Measurements from ENCODE around the gene CLIC4. TPM values are rescaled to one million over a fixed set of nuclear protein-coding genes. Genes with fewer than 3 reads are reported as not detected.

The CLIC4 gene
- total and polyA plus RNA-seq, 9 of the 15 experiments (the other 6 are each of a cell fraction or from before 2014, with no cell fraction given) = 16.0 to 67.5 (median 38.4) TPM

DNA sequence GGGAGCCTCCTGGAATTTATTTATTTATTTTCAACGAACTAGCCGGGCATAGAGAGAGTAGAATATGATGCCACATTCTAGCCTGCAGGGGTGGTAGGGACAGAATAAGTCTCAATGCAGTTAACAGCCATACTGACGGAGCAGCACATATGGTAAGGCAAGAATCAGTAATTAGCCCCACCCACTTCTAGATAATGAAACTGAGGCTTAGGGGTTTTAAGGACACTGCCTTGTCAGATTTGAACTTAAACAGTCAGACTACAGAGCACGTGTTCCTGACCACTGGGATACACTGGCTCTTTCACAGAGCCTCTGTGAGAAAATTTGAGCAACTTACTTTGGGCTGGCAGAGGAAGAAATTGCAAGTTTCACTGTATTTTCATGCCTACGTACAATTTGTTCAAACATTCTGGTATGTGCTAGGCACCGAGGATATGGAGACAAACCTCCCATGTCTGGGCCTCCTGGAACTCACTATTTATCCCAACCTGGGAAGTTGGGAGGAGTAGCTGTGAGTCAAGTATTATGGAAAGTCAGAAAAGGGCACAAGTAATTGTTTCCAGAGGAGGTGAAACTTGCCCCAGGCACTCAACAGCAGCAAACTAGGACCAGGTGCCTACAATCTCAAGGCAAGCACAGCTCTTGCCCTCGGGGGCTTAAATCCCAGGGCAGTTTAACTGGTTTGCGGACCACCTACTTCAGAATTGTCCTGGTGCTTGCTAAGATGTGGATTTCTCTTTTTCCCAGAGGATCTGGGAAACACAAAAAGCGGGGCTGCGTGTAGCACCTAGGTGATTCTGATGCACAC is 1.6 kb upstream of the CLIC4 start (continued):
- TF ChIP-seq CREB5 (CRISPR knock-in tag; IDR thresholded peaks at IDR 0.05) = no peak

DNA sequence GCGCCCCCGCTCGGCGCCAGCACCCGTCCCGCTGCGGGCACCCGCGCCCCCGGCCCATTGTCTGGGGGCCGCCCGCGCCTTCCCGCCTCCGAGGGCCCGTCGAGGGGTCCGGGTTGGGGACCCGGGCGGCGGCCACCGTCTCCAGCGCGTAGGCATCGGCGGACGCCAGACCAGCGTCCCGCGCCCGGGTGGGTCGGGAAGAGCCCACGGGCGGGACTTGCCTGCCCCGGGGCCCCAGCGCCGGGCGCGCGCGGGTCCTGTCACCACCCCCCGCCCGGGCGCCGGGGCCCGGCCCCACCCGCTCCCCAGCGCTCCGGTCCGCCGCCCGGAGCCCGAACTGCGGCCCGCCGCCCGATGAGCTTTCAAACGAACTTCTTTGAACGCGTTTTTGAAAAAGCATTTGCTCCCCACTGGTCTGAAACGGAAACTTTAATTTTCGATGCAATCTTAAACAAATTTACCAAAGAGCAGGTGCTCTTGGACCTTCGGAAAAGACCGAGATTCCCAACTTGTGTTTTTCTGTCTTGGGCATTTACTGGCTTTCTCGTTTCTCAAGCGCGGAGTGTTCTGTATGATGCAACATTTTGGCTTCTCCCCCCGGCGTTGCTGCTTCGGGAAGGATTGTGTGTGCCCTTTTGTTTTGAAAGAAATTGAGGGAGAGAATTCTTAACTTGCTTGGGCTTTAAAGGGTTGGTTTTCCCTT is 615 bp downstream of the CLIC4 start:
- H3K27ac ChIP-seq (ENCODE audit: extremely low read depth, low read depth, low read length) = peak overlapping the region; percentile 78
- peak overlapping the region; percentile 79 for H3K4me2 ChIP-seq (ENCODE audit: insufficient read depth, low read length)
- CTCF ChIA-PET (ENCODE audit: low intra/inter-chr PET ratio) = interaction anchor here (1.2 kb wide), 1 partner anchor 85 kb away, joined by 4 read pairs; no protein-coding TSS in a partner anchor
- H3K79me2 ChIP-seq (ENCODE audit: control insufficient read depth, insufficient read depth, low read length) = peaks cover 54% of the 10 kb centered on the region
- intact Hi-C loops (cut with micrococcal nuclease) = loop anchor here (2.0 to 5.0 kb wide), 5 partner anchors 17 to 104 kb away; partner anchors contain the start of gene SRRM1
- H2AFZ ChIP-seq (ENCODE audit: low read depth, low read length) = peak overlapping the region; percentile 82
- no peaks in the 10 kb centered on the region for H3K27me3 ChIP-seq (ENCODE audit: control insufficient read depth in 2 of 2, insufficient read depth in 2 of 2, low read length in 2 of 2)
- ATAC-seq (peak; percentile 9), DNase-seq (ENCODE audit: extremely low read depth in 1 of 4, low spot score in 3 of 4) (peak; percentile 67 to 71 (median 68)), FAIRE-seq (peak; percentile 51)
- in situ Hi-C loops (cut with MboI) = no loop called here
- peaks cover 3% of the 10 kb centered on the region; the same call in 2 of the 3 replicates for H3K36me3 ChIP-seq (ENCODE audit: control insufficient read depth, insufficient read depth, low read length)
- H3K9ac ChIP-seq (ENCODE audit: insufficient read depth in 1 of 2, low read depth in 2 of 2, low read length in 2 of 2) = peak overlapping the region; percentile 78 to 97
- no TSS peak for BruUV-seq (replicated peaks)
- peaks cover 3% of the 10 kb centered on the region for H3K9me1 ChIP-seq (ENCODE audit: control insufficient read depth, insufficient read depth, low read length)
- no peaks in the 10 kb centered on the region for H3K9me3 ChIP-seq (replicated peaks; ENCODE audit: control insufficient read depth, insufficient read depth, low read depth, low read length)
- H3K4me3 ChIP-seq = peak overlapping the region; percentile 71
- H4K20me1 ChIP-seq (replicated peaks; ENCODE audit: control insufficient read depth, insufficient read depth, low read length) = peaks cover 5% of the 10 kb centered on the region; the same call in 1 of the 2 replicates
- POLR2A ChIA-PET = interaction anchor here (0.6 to 4.5 kb wide), 16 partner anchors 8 to 886 kb away, joined by 3 to 44 read pairs (median 6); no protein-coding TSS in a partner anchor
- H3K4me1 ChIP-seq (replicated peaks in 1 of 2; ENCODE audit: control insufficient read depth in 2 of 2, insufficient read depth in 2 of 2, low read length in 2 of 2) = peaks cover 40 to 47% of the 10 kb centered on the region in 2 experiments
- under 1% methylated on average over 40 of the region's 70 CpGs for WGBS (ENCODE audit: insufficient coverage, low coverage, missing lambda C conversion rate)
- TF ChIP-seq PCBP1 (IDR thresholded peaks at IDR 0.05; ENCODE audit: low read depth, low read length, poor library complexity, severe bottlenecking) = peak; percentile 18
- TF ChIP-seq, protein P1, sequence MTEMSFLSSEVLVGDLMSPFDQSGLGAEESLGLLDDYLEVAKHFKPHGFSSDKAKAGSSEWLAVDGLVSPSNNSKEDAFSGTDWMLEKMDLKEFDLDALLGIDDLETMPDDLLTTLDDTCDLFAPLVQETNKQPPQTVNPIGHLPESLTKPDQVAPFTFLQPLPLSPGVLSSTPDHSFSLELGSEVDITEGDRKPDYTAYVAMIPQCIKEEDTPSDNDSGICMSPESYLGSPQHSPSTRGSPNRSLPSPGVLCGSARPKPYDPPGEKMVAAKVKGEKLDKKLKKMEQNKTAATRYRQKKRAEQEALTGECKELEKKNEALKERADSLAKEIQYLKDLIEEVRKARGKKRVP (CRISPR knock-in tag; IDR thresholded peaks at IDR 0.05) = peak; percentile 96
- TF ChIP-seq ZBTB40 (IDR thresholded peaks at IDR 0.05) = peak; percentile 62; the same call in 1 of the 2 replicates
- no peak for TF ChIP-seq ZBTB40 (CRISPR knock-in tag; IDR thresholded peaks at IDR 0.05)

All from K562 (cell line).